Brain microvascular endothelial cell (primary cell): ENCODE measurements around the gene C11orf71.

Experiments
- DNase-seq: peaks from one replicate; pipeline ENCODE4 v3.0.0-alpha.2; 2020
- H3K27ac ChIP-seq: fragments of 250-450 bp; sonication (Bioruptor Pico); 2 replicates; pipeline ENCODE4 v1.5.1; 2020; ENCODE audit warnings: mild to moderate bottlenecking, moderate library complexity
- H3K27me3 ChIP-seq: fragments of 250-450 bp; sonication (Bioruptor Pico); replicated peaks from 2 replicates; pipeline ENCODE4 v1.5.1; 2020; ENCODE audit warnings: mild to moderate bottlenecking
- H3K36me3 ChIP-seq: fragments of 250-450 bp; sonication (Bioruptor Pico); replicated peaks from 2 replicates; pipeline ENCODE4 v1.5.1; 2020; ENCODE audit warnings: mild to moderate bottlenecking
- H3K4me3 ChIP-seq: 2 replicates; pipeline ENCODE4 v1.5.1; 2011; ENCODE audit warnings: low read depth, mild to moderate bottlenecking, control low read depth, low read length, moderate library complexity
- CTCF ChIP-seq: IDR thresholded peaks from 2 replicates; pipeline ENCODE4 v1.5.1; 2011; ENCODE audit warnings: low read depth, mild to moderate bottlenecking, moderate library complexity, low read length, control low read depth, inconsistent platforms; ENCODE audit errors: missing control alignments
- in situ Hi-C: cut with HindIII; loops from 2 replicates; pipeline ENCODE4 v1.10.0; 2017; ENCODE audit warnings: low sequenced_read_pairs, low pct_ligation_motif_present

Gene C11orf71

DNA sequence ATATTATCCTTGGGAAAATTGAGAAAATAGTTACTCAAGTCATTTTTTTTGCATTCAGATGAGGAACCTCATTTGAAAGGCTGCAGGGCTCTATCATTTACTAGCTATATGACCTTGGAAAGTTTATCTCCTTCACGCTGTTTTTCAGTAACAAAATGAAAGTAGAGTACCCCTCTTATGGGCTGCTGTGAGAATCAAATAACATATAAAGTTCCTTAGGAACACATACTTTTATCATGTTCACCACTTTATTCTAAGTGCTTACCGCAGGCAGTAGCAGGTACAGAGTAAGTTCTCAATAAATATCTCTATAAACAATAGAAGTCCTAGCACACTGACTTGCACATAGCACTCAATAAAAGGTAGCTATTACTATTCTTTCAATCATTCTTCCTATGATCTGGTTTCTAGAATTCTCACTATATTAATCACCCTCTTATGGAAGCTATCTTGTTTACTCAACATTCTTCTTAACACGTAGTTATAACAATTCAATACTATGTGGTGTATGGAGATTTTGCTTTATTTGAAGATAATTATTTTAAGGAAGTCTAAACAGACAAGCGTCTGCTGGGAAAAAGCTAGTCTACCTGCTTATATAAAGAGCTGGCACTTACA is 1.9 kb downstream of the C11orf71 start:
- no peaks in the 10 kb centered on the region for H3K27me3 ChIP-seq
- no peak overlapping the region for H3K27ac ChIP-seq
- no peak for TF ChIP-seq CTCF
- no peak for DNase-seq
- in situ Hi-C loops: no loop called here
- H3K36me3 ChIP-seq: peaks cover 2% of the 10 kb centered on the region
- no peak overlapping the region for H3K4me3 ChIP-seq

- no peak for TF ChIP-seq CTCF
- Histone ChIP-seq H3K27ac (no peak overlapping the region), H3K36me3 (peaks cover 2% of the 10 kb centered on the region), H3K27me3 (no peaks in the 10 kb centered on the region), H3K4me3 (no peak overlapping the region)
- in situ Hi-C loops: no loop called here
- no peak for DNase-seq
These were observed 2.8 kb downstream of the C11orf71 start for GRCh38 chr11:114397349-114397982.

DNA sequence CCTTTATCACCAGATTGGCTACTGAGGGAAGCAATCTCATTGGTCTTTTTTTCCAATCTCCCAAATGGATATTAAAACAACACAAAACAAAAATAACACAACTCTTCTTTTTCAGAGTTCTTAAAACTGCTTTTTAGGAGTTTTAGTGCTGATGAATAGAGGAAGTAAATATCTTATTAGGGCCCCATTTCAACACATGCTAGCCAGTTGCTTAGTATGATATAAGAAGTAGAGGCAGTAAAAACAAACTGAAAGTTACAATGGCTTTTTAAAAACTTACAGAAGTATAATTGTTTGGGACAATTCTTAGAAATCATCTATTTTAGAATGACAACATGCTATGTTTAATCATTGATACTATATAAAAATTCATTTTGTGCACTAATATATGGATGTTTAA is 3.4 kb downstream of the C11orf71 start:
- H3K36me3 ChIP-seq: peaks cover 2% of the 10 kb centered on the region
- no peak overlapping the region for H3K4me3 ChIP-seq
- no peak overlapping the region for H3K27ac ChIP-seq
- no peak for TF ChIP-seq CTCF
- no peak for DNase-seq
- no peaks in the 10 kb centered on the region for H3K27me3 ChIP-seq
- in situ Hi-C loops: no loop called here

DNA sequence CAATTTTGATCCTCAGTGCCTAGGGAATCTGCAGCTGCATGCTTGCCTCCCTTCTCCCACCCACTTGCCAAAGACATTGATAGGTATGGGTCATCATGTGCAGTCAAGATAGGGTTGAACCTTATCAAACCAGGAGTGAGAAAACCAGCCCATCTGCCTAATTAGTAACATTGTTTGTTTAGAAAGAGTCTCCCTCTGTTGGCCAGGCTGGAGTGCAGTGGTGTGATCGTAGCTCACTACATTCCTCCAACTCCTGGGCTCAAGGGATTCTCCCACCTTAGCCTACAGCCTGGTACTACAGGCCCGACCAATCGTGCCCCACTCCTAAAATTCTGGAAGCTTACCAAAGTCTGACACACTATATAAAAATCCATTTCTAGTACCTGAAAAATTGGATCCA is 4.6 kb downstream of the C11orf71 start:
- Histone ChIP-seq H3K36me3 (peaks cover 2% of the 10 kb centered on the region), H3K27ac (no peak overlapping the region), H3K27me3 (no peaks in the 10 kb centered on the region), H3K4me3 (no peak overlapping the region)
- no peak for DNase-seq
- in situ Hi-C loops: no loop called here
- TF ChIP-seq CTCF: peak; percentile 64

DNA sequence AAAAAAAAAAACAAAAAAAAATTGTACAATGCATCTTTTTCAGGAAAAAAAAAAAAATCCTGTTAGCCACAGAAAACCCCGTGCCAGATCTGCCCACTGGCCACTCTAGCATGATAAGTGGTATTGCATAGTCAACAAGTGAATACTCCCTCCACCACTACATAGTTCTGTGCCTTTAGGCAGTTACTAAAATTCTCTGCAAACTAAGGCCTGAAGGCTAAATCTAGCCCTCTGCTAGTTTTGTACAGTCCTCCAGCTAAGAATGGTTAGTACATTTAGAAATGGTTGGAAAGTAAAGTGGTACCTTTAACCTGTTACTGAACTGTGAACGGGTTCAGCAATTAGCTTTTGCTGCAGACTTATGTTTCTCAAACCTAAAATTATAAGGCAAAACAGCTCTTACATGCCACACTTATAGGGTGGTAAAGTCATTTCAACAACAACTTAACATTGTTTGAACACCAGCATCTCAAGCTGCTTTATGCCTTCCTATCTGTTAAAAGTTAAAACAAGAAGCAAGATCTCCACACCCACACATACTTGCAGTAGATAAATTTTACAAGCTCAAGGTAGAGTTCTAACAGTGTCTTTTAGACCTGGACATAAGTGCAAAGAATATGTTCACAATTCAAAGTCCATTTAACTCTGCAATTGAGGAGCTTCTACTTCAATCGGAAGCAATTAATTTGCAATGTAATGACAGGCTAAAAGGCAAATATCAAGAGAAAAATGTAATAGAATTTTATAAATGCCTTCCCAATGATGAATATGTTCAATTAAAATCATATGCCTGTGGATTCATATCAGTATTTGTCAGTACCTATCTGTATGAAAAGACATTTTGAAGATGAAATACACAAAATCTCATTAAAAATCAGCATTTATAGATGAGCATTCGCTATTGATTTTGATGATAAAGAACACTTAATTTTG is 7.3 kb downstream of the C11orf71 start:
- no peaks in the 10 kb centered on the region for H3K27me3 ChIP-seq
- no peak for DNase-seq
- in situ Hi-C loops: no loop called here
- no peak for TF ChIP-seq CTCF
- no peak overlapping the region for H3K27ac ChIP-seq
- H3K4me3 ChIP-seq: no peak overlapping the region
- no peaks in the 10 kb centered on the region for H3K36me3 ChIP-seq
